ENCODE results near the gene PDX1.
A peak's percentile ranks its signal among the peaks of the same experiment; 100 is the strongest.

Gene PDX1

GRCh38 chr13:27956576-27957300 lies 36.9 kb downstream of the PDX1 start (continued):
- TF ChIP-seq ZNF366 (tag by site-specific recombination; conservative IDR thresholded peaks at IDR 0.05), result no peak
- TF ChIP-seq ZNF132 (tag by site-specific recombination; IDR thresholded peaks at IDR 0.05; ENCODE audit: borderline replicate concordance), result no peak
- TF ChIP-seq SP2 (tag by site-specific recombination; IDR thresholded peaks at IDR 0.05), result no peak

GRCh38 chr13:27959976-27960361 lies 40.2 kb downstream of the PDX1 start:
- Histone ChIP-seq H3K4me3 (ENCODE audit: low read depth, low read length) (no peak overlapping the region), H3K9me3 (ENCODE audit: control insufficient read depth, insufficient read depth, low read depth, low read length) (no peaks in the 10 kb centered on the region), H3K4me1 (ENCODE audit: control insufficient read depth, insufficient read depth, low read length) (no peaks in the 10 kb centered on the region; the same call in 1 of the 2 replicates), H3K27ac (ENCODE audit: extremely low read depth, low read depth, low read length) (no peak overlapping the region), H3K36me3 (ENCODE audit: control insufficient read depth in 2 of 2, insufficient read depth in 1 of 2, low read length in 2 of 2) (peaks cover 0 to 46% of the 10 kb centered on the region in 2 experiments; a peak in 2 of 3 replicates)
- TF ChIP-seq ZBTB44 (tag by site-specific recombination; IDR thresholded peaks at IDR 0.05) (no peak), PRDM10 (tag by site-specific recombination; IDR thresholded peaks at IDR 0.05) (peak; percentile 51; the same call in 1 of the 2 replicates), IKZF3 (tag by site-specific recombination; IDR thresholded peaks at IDR 0.05) (no peak), ZNF19 (tag by site-specific recombination; IDR thresholded peaks at IDR 0.05; ENCODE audit: low read depth) (no peak), ZNF449 (tag by site-specific recombination; IDR thresholded peaks at IDR 0.05) (0 out of 2 replicates have a peak, but pooled peaks have one; percentile 14), ZBTB11 (tag by site-specific recombination; conservative IDR thresholded peaks at IDR 0.05; ENCODE audit: low read depth) (no peak), YY2 (tag by site-specific recombination; IDR thresholded peaks at IDR 0.05) (no peak)
- CTCF ChIA-PET, result interaction anchor here (0.7 to 13.6 kb wide), 3 partner anchors 19 to 132 kb away, joined by 3 to 206 read pairs (median 3); no protein-coding TSS in a partner anchor
- POLR2A ChIA-PET, result no interaction called here

Data from HEK293 (cell line).